ENCODE data around the gene ZFAND6.

The ZFAND6 gene

GRCh38 chr15:80073197-80073596 lies 13.7 kb downstream of the ZFAND6 start:
- Histone ChIP-seq H3K23ac (ENCODE audit: low read length) (no peak overlapping the region), H2BK5ac (ENCODE audit: low read length) (no peak overlapping the region), H3K18ac (ENCODE audit: low read length) (no peak overlapping the region), H3K27me3 (ENCODE audit: insufficient read depth, low read length, poor library complexity) (no peaks in the 10 kb centered on the region), H2BK120ac (ENCODE audit: low read depth, low read length) (no peak overlapping the region), H4K8ac (ENCODE audit: low read depth, low read length) (no peak overlapping the region), H3K9ac (ENCODE audit: low read length) (no peak overlapping the region), H2AK5ac (ENCODE audit: low read length) (no peak overlapping the region), H3K4me3 (ENCODE audit: low read length) (no peak overlapping the region), H4K5ac (ENCODE audit: low read length) (no peak overlapping the region), H3K4ac (ENCODE audit: low read depth, low read length) (no peak overlapping the region), H3K79me2 (ENCODE audit: control insufficient read depth, insufficient read depth, low read length) (peaks cover 39% of the 10 kb centered on the region), H3K27ac (ENCODE audit: low read depth, low read length) (no peak overlapping the region), H3K4me2 (ENCODE audit: low read length) (no peak overlapping the region), H3K79me1 (ENCODE audit: low read length) (no peaks in the 10 kb centered on the region), H2BK15ac (replicated peaks; ENCODE audit: low read depth) (no peak overlapping the region), H3K56ac (ENCODE audit: low read length) (no peak overlapping the region), H3K4me1 (ENCODE audit: control insufficient read depth, low read depth, low read length) (no peaks in the 10 kb centered on the region), H3K36me3 (ENCODE audit: control insufficient read depth, insufficient read depth, low read length) (no peaks in the 10 kb centered on the region)
- no CpG with 5 or more reads among the region's 3 CpGs for WGBS (ENCODE audit: extremely low coverage, insufficient coverage, low lambda C conversion rate)
- no peak for DNase-seq

- Histone ChIP-seq H2BK5ac (ENCODE audit: low read length) (no peak overlapping the region), H4K5ac (ENCODE audit: low read length) (no peak overlapping the region), H3K23ac (ENCODE audit: low read length) (no peak overlapping the region), H3K4me1 (ENCODE audit: control insufficient read depth, low read depth, low read length) (peaks cover 3% of the 10 kb centered on the region), H3K4me2 (ENCODE audit: low read length) (no peak overlapping the region), H3K36me3 (ENCODE audit: control insufficient read depth, insufficient read depth, low read length) (no peaks in the 10 kb centered on the region), H4K8ac (ENCODE audit: low read depth, low read length) (no peak overlapping the region), H3K18ac (ENCODE audit: low read length) (no peak overlapping the region), H2AK5ac (ENCODE audit: low read length) (no peak overlapping the region), H3K27me3 (ENCODE audit: insufficient read depth, low read length, poor library complexity) (no peaks in the 10 kb centered on the region), H2BK15ac (replicated peaks; ENCODE audit: low read depth) (no peak overlapping the region), H3K79me2 (ENCODE audit: control insufficient read depth, insufficient read depth, low read length) (peaks cover 38% of the 10 kb centered on the region), H3K79me1 (ENCODE audit: low read length) (peaks cover 10% of the 10 kb centered on the region), H3K4ac (ENCODE audit: low read depth, low read length) (no peak overlapping the region), H3K27ac (ENCODE audit: low read depth, low read length) (no peak overlapping the region), H3K56ac (ENCODE audit: low read length) (no peak overlapping the region), H3K4me3 (ENCODE audit: low read length) (no peak overlapping the region), H2BK120ac (ENCODE audit: low read depth, low read length) (no peak overlapping the region), H3K9ac (ENCODE audit: low read length) (no peak overlapping the region)
- DNase-seq: no peak
- WGBS (ENCODE audit: extremely low coverage, insufficient coverage, low lambda C conversion rate): no CpG with 5 or more reads among the region's 8 CpGs
These were observed 17.1 kb downstream of the ZFAND6 start for GRCh38 chr15:80076321-80077318.

GRCh38 chr15:80081390-80081789 lies 21.9 kb downstream of the ZFAND6 start:
- DNase-seq: no peak
- WGBS (ENCODE audit: extremely low coverage, insufficient coverage, low lambda C conversion rate): no CpG with 5 or more reads among the region's 2 CpGs

GRCh38 chr15:80087104-80087503 lies 27.6 kb downstream of the ZFAND6 start:
- Histone ChIP-seq H2BK120ac (ENCODE audit: low read depth, low read length) (no peak overlapping the region), H3K79me1 (ENCODE audit: low read length) (peaks cover 19% of the 10 kb centered on the region), H3K4me2 (ENCODE audit: low read length) (no peak overlapping the region), H3K36me3 (ENCODE audit: control insufficient read depth, insufficient read depth, low read length) (no peaks in the 10 kb centered on the region), H3K27me3 (ENCODE audit: insufficient read depth, low read length, poor library complexity) (no peaks in the 10 kb centered on the region), H4K8ac (ENCODE audit: low read depth, low read length) (no peak overlapping the region), H3K4ac (ENCODE audit: low read depth, low read length) (no peak overlapping the region), H2BK15ac (replicated peaks; ENCODE audit: low read depth) (no peak overlapping the region), H3K4me1 (ENCODE audit: control insufficient read depth, low read depth, low read length) (no peaks in the 10 kb centered on the region), H2BK5ac (ENCODE audit: low read length) (no peak overlapping the region), H3K23ac (ENCODE audit: low read length) (no peak overlapping the region), H3K79me2 (ENCODE audit: control insufficient read depth, insufficient read depth, low read length) (peaks cover 44% of the 10 kb centered on the region), H3K27ac (ENCODE audit: low read depth, low read length) (no peak overlapping the region), H3K56ac (ENCODE audit: low read length) (no peak overlapping the region), H3K9ac (ENCODE audit: low read length) (no peak overlapping the region), H2AK5ac (ENCODE audit: low read length) (no peak overlapping the region), H4K5ac (ENCODE audit: low read length) (no peak overlapping the region), H3K4me3 (ENCODE audit: low read length) (no peak overlapping the region), H3K18ac (ENCODE audit: low read length) (no peak overlapping the region)
- no peak for DNase-seq
- WGBS (ENCODE audit: extremely low coverage, insufficient coverage, low lambda C conversion rate): no CpG with 5 or more reads among the region's 5 CpGs

More at GRCh38 chr15:80081390-80081789, 21.9 kb downstream of the ZFAND6 start:
- Histone ChIP-seq H3K36me3 (ENCODE audit: control insufficient read depth, insufficient read depth, low read length) (no peaks in the 10 kb centered on the region), H3K27me3 (ENCODE audit: insufficient read depth, low read length, poor library complexity) (no peaks in the 10 kb centered on the region), H3K9ac (ENCODE audit: low read length) (no peak overlapping the region), H3K18ac (ENCODE audit: low read length) (no peak overlapping the region), H3K27ac (ENCODE audit: low read depth, low read length) (no peak overlapping the region), H2BK15ac (replicated peaks; ENCODE audit: low read depth) (no peak overlapping the region), H3K79me2 (ENCODE audit: control insufficient read depth, insufficient read depth, low read length) (peaks cover 50% of the 10 kb centered on the region), H3K56ac (ENCODE audit: low read length) (no peak overlapping the region), H4K5ac (ENCODE audit: low read length) (no peak overlapping the region), H3K4ac (ENCODE audit: low read depth, low read length) (no peak overlapping the region), H3K4me1 (ENCODE audit: control insufficient read depth, low read depth, low read length) (peaks cover 3% of the 10 kb centered on the region), H3K4me2 (ENCODE audit: low read length) (no peak overlapping the region), H4K8ac (ENCODE audit: low read depth, low read length) (no peak overlapping the region), H2BK5ac (ENCODE audit: low read length) (no peak overlapping the region), H3K23ac (ENCODE audit: low read length) (no peak overlapping the region), H3K79me1 (ENCODE audit: low read length) (peaks cover 18% of the 10 kb centered on the region), H3K4me3 (ENCODE audit: low read length) (no peak overlapping the region), H2AK5ac (ENCODE audit: low read length) (no peak overlapping the region), H2BK120ac (ENCODE audit: low read depth, low read length) (no peak overlapping the region)

GRCh38 chr15:80090041-80090440 lies 30.6 kb downstream of the ZFAND6 start:
- Histone ChIP-seq H2AK5ac (ENCODE audit: low read length) (no peak overlapping the region), H2BK15ac (replicated peaks; ENCODE audit: low read depth) (no peak overlapping the region), H3K79me2 (ENCODE audit: control insufficient read depth, insufficient read depth, low read length) (peaks cover 30% of the 10 kb centered on the region), H3K79me1 (ENCODE audit: low read length) (peaks cover 10% of the 10 kb centered on the region), H3K9ac (ENCODE audit: low read length) (no peak overlapping the region), H3K36me3 (ENCODE audit: control insufficient read depth, insufficient read depth, low read length) (no peaks in the 10 kb centered on the region), H2BK5ac (ENCODE audit: low read length) (no peak overlapping the region), H3K23ac (ENCODE audit: low read length) (no peak overlapping the region), H3K4me3 (ENCODE audit: low read length) (no peak overlapping the region), H3K27me3 (ENCODE audit: insufficient read depth, low read length, poor library complexity) (no peaks in the 10 kb centered on the region), H3K4me1 (ENCODE audit: control insufficient read depth, low read depth, low read length) (no peaks in the 10 kb centered on the region), H3K27ac (ENCODE audit: low read depth, low read length) (no peak overlapping the region), H3K56ac (ENCODE audit: low read length) (no peak overlapping the region), H3K4ac (ENCODE audit: low read depth, low read length) (no peak overlapping the region), H3K4me2 (ENCODE audit: low read length) (no peak overlapping the region), H3K18ac (ENCODE audit: low read length) (no peak overlapping the region), H2BK120ac (ENCODE audit: low read depth, low read length) (no peak overlapping the region), H4K5ac (ENCODE audit: low read length) (no peak overlapping the region), H4K8ac (ENCODE audit: low read depth, low read length) (no peak overlapping the region)
- no CpG with 5 or more reads among the region's 1 CpG for WGBS (ENCODE audit: extremely low coverage, insufficient coverage, low lambda C conversion rate)
- no peak for DNase-seq

Data from mesendoderm (in vitro differentiated cells).